T-helper 2 cell treated with Interferon-gamma antibody and Interleukin-4, amounts not matched to agents 100 ng/mL and 5 ng/mL, for 36 hours (primary cell): ENCODE results near the gene PTGES3. TPM values are rescaled to one million over a fixed set of nuclear protein-coding genes. Genes with fewer than 3 reads are reported as not detected.
"Not testable (repeated sequence)": the region's sequence is repeated elsewhere in the genome, so short reads cannot be mapped to it uniquely, and the experiment has no call there.

ENCODE experiments used
- intact Hi-C: fragments of 100-400 bp; cut with micrococcal nuclease; formaldehyde crosslinking; loops from one replicate; pipeline ENCODE4 v1.15.1; 2023
- total RNA-seq: library from RNA; stranded (reverse); gene quantifications from 2 replicates; pipeline ENCODE4 v1.2.3, GENCODE V29; 2022

Gene PTGES3
- total RNA-seq, 1 donor from 2014 or later = 260 TPM

DNA sequence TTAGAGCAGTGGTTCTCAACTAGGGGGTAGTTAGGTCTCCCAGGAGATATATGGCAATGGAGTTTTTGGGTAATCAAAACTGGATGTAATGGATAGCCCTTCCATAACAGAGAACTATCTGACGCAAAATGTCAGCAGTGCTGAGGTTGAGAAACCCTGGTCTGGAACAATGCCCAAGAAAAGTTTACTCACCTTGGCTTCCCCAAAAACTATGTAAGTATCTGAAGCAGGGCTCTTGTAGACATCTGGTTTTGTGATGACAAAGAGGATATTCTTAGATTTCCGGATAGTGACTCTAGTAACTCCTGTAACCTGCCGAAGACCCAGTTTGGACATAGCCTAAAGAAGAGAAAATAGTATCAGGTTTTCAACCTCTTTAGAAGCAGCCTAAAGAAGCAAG is 25.3 kb upstream of the PTGES3 start:
- intact Hi-C loops = no loop called here

DNA sequence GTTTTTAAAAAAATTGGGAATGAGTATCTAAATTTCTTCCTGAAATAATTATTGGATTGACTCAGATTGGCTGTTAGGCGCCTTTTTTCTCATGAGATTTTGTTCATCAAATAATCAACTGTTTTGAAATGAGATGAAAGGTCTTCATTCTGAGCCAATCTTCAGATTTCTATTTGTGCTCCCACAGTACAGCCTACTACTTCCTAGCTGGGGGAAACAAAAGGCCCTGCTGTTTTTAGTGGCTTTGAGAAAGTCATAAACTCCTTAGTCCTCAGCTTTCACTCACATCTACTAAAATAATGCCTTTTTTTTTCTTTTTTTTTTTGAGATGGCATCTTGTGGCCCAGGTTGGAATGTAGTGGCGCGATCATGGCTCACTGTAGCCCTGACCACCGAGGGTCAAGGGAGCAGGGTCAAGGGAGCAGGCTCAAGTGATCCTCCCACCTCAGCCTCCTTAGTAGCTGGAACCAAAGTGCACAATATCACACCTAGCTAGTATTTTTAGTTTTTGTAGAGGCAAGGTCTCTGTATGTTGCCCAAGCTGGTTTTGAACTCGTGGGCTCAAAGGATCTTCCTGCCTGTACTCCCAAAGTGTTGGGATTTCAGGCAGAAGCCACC is 21.8 kb upstream of the PTGES3 start:
- intact Hi-C loops = no loop called here

DNA sequence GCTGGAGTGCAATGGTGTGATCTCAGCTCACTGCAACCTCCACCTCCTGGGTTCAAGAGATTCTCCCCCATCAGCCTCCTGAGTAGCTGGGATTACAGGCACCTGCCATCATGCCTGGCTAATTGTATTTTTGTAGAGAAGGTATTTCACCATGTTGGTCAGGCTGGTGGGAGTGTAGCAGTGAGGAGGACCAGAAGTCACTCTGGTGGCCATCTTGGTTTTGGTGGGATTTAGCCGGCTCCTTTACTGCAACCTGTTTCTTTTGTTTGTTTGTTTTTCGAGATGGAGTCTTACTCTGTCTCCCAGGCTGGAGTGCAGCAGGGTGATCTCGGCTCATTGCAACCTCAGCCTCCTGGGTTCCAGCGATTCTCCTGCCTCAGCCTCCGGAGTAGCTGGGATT is 16.4 kb upstream of the PTGES3 start:
- intact Hi-C loops = not testable (repeated sequence)

DNA sequence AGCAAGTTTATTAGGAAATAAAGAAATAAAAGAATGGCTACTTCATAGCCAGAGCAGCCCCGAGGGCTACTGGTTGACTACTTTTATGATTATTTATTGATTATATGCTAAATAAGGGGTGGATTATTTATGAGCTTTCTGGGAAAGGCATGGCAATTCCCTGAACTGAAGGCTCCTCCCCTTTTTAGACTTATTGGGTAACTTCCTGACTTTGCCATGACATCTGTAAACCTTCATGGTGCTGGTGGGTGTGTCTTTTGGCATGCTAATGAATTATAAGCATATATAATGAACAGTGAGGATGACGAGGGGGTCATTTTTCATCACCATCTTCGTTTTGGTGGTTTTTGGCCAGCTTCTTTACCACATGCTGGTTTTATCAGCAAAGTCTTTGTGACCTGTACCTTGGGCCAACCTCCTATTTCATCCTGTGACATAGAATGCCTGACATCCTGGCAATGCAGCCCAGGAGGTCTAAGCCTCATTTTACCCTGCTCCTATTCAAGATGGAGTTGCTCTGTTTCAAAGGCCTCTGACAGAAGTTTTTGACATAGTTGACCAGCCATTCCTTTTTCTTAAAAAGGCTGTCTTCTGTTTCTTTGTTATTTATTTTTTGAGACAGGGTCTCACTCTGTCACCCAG is 11.1 kb upstream of the PTGES3 start:
- intact Hi-C loops = no loop called here

DNA sequence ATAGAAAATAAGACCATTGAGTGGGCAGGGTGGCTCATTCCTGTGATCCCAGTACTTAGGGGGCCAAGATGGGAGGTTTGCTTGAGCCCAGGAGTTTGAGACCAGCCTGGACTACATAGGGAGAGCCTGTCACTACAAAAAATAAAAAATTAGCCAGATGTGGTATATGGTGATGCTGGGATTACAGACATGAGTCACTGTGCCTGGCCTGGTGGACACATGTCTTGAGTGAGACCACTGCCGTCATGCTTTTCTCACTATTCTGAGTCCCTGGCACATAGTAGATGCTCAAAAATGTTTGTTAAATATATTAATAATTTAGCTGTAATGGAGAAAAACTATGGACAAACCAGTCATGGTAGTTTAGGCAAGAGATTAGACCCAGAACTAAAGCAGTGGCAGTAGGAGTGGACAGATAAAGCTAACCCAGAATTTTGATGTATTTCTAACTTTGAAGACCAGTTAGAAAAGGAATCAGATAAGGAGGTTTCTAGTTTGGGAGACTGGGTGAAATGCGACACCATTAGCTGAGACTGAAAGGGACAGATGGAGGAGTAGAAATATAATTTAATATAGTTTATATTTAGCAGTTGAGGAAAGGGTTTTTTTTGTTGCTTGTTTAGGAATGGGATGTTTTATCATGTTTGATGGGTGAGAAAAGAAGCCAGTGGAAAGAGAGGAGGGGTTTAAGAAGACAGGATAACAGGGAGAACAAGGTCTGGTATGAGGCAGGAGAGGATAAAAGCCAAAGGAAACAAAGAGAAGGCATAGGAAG is 7.4 kb upstream of the PTGES3 start:
- intact Hi-C loops = no loop called here

DNA sequence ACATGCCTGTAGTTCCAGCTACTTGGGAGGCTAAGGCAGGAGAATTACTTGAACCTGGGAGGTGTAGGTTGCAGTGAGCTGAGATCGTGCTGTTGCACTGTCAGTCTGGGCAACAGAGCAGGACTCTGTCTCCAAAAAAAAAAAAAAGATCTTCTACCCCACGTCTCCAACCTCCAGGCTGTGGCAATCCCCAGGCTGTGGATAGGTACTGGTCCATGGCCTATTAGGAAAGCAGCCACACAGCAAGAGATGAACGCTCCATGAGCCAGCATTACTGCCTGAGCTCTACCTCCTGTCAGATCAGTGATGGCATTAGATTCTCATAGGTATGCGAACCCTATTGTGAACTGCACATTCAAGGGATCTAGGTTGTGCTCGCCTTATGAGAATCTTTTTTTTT is 6.1 kb upstream of the PTGES3 start:
- intact Hi-C loops = no loop called here

DNA sequence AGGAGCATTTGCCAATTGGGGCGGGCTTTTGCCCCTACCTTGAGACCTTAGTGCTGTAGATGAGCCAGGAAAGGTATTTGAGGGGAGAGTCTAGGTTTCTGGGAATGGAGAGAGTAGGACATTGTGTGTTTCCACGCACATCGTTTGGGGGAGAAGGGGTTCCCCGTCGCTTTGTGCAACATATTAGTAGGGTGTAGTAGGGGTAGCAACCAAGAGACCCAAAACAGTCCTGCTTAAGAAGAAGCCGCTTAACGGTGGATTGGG is 694 bp upstream of the PTGES3 start:
- intact Hi-C loops = loop anchor here (1.0 to 5.0 kb wide), 10 partner anchors 37 to 1064 kb away; partner anchors contain the start of genes BLOC1S1, CDK4, DDIT3 and MBD6

DNA sequence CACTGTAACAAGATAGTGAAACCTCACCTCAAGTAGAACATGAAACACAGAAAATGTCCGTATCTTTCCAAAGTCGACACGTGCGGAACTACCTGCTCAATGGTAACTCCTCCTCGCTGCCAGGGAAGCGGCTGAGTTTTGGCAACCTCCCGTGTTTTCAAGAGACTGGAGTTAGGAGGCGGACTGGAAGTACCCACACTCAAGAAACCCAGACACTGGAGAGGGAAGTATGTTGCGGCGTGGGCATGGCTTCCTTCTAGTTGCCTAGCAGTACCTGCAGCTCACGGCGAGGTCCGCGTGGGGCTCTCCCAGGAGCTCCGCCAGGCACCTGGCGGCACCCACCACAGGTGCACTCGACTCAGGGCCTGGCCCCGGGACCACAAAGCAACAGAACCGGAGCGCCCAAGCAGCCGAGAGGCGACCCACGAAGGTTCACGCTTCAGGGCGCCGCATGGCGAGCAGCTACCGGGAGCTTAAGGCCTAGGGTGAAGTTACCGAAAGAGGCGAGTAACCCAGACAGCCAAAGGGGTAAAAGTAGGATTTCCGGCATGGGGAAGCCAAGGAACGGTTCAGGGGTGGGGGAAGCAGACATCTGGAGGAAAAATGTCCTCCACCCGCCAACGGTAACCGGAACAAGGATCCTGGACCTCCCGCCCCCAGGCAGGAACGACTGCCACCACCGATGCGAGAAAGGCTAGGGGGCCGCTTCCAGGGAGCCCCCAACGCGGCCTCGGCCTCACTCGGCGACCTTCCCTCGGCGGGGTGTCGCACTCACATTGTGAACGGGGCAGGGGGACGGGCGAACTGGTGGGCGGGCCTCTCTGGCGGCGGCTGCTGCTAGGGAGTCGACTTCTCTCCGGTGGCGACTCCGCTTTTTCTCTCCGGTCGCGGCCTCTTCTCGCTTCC is 608 bp downstream of the PTGES3 start:
- intact Hi-C loops = loop anchor here (1.0 to 5.0 kb wide), 10 partner anchors 38 to 1065 kb away; partner anchors contain the start of genes BLOC1S1, CDK4, DDIT3 and MBD6

DNA sequence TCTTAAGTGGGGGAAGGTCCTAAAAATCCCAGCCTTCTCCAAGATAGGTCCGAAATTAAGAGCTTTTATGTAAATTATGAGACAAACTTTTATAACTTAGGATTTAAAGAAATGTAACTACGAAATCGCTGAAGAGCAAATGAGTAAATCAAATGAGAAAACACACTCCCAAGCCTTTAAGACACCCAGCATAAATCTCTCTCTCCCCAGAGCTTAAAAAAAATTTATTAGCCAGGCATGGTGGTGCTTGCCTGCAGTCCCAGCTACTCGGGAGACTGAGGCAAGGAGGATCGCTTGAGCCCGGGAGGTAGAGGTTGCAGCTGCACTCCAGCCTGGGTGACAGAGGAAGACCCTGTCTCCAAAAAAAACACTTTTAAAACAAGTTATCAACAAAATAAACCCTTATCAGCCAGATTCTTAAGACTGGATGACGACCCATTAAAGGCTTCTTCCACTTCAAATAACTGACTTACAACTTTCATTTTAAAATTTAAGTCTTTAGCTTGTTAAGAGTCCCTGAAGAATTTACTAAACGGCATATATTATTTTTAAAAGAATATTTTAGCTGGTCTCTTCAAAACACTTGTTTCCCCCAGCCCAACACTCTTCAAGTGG is 3.2 kb downstream of the PTGES3 start:
- intact Hi-C loops = loop anchor here (1.0 to 5.0 kb wide), 7 partner anchors 39 to 1067 kb away; partner anchors contain the start of genes BLOC1S1, CDK4, DDIT3 and MBD6

DNA sequence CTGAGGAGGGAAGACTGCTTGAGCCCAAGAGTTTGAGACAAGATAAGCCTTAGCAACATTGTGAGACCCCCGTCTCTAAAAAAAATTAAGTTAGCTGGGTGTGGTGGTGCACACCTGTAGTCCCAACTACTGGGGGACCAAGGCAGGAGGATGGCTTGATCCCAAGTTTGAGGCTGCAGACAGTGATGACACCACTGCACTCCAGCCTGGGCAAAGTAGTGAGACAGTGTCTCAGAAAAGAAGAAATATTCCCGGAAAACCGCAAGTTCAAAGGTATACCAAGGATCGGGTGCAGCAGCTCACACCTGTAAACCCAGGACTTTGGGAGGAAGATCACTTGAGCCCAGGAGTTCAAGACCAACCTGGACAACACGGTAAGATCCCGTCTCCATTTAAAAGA is 5.8 kb downstream of the PTGES3 start:
- intact Hi-C loops = no loop called here

DNA sequence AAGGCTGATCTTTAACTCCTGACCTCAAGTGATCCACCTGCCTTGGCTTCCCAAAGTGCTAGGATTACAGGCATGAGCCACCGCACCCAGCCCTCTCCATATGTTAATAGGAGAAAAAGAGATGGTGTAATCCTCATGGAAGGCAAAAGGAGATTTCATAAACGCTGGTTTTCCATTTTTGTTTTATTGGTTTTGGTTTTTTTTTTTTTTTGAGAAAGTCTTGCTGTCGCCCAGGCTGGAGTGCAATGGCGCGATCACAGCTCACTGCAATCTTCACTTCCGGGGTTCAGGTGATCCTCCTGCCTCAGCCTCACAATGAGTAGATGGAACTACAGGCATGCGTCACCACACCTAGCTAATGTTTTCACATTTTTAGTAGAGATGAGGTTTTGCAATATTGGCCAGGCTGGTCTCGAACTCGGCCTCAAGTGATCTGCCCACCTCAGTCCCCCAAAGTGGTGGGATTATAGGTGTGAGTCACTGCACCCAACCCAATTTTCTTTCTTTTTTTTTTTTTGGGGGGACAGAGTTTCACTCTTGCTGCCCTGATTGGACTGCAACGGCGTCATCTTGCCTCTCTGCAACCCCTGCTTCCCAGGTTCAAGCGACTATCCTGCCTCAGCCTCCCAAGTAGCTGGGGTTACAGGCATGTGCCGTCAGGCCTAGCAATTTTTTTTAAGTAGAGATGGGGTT is 8.1 kb downstream of the PTGES3 start:
- intact Hi-C loops = no loop called here

DNA sequence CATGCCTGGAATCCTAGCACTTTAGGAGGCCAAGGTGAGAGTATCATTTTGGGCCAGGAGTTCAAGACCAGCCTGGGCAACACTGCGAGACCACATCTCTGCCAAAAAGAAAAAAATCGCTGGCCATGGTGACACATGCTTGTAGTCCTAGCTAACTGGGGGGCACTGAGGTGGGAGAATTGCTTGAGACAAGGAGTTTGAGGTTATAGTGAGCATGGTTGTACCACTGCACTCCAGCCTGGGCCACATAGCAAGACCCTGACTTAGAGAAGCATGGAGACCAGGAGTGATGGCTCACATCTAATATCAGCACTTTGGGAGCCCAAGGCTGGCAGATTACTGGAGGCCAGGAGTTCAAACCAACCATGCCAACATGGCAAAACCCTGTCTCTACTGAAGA is 9.2 kb downstream of the PTGES3 start:
- intact Hi-C loops = no loop called here

DNA sequence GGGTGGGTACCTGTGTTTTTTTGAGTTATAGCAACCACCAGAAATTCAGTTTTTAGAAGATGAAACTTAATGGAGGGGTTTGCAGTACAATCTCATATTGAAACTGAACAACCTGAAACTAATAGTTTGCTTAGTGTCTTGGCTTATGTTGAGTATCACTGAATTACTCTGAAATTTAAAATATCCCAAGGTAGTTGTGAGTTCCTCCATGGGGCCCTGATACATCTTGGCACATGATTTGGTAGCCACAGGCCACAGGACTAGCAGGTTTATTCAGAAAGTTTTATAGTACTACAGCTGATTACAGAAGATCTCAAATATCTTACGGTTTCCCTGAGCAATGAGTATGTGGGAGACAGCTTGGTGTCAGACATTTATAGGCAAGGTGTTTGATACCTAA is 10.4 kb downstream of the PTGES3 start:
- intact Hi-C loops = no loop called here

DNA sequence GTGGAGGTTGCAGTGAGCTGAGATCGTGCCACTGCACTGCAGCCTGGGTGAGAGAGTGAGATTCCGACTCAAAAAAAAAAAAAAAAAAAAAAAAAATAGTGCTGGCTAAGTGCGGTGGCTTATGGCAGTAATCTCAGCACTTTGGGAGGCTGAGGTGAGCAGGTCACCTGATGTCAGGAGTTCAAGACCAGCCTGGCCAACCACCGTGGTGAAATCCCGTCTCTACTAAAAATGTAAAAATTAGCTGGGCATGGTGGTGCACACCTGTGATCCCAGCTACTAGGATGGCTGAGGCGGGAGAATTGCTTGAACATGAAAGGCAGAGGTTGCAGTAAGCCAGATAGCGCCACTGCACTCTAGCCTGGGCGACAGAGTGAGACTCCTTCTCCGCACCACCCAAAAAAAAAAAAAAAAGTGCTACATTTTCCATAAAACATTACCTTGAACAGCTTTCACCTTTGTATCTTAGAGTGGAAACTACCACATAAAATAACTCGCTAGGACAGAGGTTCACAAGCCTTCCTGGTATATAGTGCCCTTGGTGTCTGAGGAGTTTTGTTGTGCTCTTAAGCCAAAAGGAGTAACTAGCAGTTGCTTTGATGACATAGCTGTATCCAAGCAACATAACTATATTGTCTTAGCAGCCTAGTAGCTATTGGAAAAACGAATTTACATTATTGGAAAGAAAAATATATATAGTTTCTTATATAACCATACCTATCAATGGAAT is 11.1 kb downstream of the PTGES3 start:
- intact Hi-C loops = no loop called here

DNA sequence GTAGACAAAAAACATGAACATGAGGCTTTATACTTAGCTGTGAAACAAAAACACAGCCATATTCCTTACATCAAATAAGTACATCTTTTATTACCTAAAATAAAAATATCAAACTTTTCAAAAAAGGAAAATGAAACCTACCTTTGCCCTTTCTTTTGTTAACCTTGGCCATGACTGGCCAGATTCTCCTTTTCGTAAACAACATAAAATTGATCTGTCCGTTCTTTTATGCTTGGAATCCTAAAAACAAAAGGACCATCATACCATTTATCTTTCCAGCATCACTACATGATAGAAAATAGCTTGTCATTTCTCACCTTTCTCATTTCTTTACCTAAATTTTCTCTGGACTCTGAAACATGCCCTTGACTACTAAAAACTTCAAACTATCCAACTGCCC is 16.5 kb downstream of the PTGES3 start:
- intact Hi-C loops = no loop called here

DNA sequence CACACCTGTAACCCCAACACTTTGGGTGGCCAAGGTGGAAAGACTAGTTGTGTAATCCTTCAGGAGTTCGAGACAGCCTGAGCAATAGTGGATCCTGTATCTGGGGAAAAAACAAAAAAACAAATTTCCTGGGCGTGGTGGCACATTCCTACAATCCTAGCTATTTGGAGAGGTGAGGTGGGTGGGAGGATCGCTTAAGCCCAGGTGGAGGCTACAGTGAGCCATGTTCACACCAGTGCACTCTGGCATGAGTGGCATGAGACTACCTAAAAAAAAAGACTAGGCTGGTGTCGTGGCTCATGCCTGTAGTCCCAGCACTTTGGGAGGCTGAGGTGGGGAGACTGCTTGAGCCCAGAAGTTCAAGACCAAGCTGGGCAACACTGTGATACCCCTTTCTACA is 17.2 kb downstream of the PTGES3 start:
- intact Hi-C loops = no loop called here

DNA sequence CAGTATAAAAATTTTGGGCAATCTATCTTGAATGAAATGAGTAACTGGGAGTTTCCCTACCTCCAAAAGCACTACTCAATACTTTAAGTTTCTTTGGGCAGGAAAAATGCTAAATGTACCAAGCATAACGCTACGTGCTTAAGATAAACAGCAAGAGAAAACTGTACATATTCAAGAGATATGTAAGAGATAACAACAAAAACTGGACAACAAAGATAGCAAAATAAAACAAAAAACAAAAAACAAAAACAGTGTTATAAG is 20.0 kb downstream of the PTGES3 start:
- intact Hi-C loops = no loop called here

DNA sequence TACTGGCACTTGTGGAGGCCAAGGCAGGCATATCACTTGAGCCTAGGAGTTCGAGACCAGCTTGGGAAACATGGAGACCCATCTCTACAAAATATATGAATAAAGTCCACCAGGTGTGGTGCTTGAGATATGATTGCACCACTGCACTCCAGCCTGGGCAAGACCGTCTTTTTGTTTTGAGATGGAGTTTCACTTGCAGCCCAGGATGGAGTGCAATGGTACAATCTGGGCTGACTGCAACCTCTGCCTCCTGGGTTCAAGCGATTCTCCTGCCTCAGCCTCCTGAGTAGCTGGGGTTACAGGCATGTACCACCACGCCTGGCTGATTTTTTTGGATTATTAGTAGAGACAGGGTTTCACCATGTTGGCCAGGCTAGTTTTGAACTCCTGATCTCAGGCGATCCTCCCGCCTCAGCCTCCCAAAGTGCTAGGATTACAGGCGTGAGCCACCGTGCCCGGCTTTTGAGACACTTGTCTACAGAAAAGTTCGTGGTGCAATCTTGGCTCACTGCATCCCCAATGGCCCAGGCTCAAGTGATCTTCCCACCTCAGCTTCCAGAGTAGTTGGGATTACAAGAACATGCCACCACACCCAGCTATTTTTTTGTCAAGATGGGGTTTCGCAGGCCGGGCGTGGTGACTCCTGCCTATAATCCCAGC is 26.0 kb downstream of the PTGES3 start:
- intact Hi-C loops = no loop called here

DNA sequence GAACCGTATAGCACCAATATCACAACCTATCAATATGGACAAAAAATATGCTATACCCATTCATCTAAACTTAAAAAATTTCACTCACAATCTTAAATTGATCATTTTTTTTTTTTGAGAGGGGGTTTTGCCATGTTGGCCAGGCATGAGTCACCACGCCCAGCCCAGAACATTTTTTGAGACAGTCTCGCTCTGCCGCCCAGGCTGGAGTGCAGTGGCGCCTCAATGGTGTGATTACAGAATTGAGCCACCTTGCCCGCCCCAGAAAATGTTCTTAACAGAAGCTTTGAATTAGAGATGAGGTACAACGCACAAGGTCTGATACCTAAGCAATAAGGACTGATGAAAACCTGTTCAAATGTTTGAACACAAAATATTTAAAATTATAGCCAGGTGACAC is 26.5 kb downstream of the PTGES3 start:
- intact Hi-C loops = no loop called here

DNA sequence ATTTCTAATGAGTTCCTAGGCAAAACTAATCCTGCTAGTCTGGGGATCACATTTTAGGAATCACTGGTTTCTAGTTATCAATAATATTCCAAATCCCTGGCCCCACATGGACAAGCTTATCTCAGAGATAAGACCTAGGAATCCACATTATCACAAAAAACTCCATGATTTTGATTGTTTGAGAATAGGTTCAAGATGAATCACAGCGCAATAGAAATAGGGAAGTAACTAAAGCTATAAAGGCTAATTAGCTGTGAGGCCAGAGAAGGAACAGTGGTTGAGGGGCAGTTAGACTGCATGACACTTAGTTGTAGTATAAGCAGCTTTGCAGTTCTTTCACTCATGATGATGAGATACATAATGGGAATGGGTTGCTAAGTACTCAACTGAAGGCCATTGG is 29.2 kb downstream of the PTGES3 start:
- intact Hi-C loops = no loop called here
